HG03457 (cell line): ENCODE data around the gene FICD.
"Not testable (repeated sequence)": the region's sequence is repeated elsewhere in the genome, so short reads cannot be mapped to it uniquely, and the experiment has no call there.

Experiments used
- ATAC-seq: cut with Tn5 transposase; IDR thresholded peaks from one replicate; pipeline ENCODE4 v1.9.1; 2021; ENCODE audit warnings: moderate number of reproducible peaks; ENCODE audit not compliant: unreplicated experiment

The FICD gene

DNA sequence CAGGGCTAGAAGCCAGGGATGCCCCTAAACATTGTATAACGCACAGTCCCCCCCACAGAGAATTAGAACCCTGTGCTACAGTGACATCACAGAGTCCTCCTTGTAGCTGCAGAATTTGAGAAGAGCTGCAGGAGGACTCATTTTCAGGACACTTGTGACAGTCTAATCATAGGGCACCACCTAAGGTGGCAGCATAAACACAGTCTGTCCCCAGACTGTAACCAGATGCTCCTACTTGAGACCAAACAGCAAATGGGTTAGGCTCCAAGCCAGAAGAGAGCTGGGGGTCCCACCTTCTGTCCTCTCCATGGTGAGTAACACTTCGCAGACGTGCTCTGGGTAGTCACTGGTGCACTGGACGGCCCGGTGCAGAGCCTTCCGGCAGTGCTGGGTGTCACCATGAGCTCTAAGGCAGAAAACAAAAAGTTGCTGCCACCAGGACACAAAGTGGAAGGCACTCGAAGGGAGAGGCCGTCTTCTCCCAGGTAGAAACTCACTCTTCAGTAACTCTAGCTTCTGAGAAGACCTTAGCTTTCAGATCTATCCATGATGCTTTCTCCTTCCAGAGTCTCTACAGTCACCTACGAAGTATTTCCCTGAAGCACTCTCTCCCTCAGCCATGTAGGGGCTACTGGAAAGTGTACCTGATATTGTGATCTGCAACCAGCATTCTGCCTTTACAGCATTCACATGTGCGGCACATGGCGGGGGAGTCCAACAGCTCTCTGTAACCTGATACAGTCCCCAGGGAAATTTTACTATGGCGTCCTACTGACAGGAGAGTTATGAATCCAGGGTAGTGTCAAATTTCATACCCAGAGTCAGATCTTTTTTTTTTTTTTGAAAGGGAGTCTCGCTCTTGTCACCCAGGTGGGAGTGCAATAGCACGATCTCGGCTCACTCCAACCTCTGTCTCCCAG is 17.1 kb downstream of the FICD start:
- ATAC-seq = no peak

DNA sequence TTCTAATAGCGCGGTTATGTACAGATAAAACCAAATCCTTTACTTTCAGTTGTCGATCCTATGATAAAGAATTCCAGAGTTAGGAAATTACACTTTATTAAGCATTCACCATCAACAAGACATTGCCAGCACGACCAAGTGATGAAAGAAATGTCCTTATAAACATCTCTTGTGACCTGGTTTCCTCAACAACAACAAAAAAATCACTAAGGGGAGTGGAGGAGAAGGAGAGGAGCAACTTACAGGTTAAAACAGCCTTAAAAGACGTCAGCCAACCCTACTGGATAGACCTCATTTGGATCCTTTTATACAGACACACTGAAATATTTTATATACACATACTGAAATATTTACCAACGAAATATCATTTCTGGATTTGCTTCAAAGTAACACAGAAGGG is 23.1 kb downstream of the FICD start:
- no peak for ATAC-seq

DNA sequence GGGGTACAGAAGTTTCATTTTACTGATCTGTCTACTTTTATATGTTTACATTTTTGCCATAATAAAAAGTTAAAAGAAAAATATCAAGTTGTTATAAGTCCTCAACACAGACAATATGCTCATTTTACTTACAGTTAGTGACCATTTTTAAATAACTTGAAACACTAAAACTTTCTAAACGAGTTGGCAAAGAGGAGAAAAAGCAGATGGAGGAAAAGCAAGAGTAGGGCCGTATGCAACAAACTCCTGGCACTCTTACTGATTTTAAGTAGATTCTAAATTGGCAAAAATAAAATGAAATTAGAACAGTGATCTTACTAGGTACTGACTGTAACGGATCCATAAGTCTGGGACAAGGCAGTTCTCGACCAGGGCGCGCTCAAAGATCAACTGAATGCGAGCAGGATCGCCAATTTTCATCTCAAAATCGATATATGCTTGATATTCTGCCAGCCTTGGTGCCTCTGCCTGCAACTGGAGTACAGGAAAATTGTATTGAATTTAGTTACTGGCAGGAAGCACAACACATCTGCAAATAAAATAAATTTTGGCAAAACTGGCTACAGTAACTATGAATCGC is 23.6 kb downstream of the FICD start:
- ATAC-seq = no peak

DNA sequence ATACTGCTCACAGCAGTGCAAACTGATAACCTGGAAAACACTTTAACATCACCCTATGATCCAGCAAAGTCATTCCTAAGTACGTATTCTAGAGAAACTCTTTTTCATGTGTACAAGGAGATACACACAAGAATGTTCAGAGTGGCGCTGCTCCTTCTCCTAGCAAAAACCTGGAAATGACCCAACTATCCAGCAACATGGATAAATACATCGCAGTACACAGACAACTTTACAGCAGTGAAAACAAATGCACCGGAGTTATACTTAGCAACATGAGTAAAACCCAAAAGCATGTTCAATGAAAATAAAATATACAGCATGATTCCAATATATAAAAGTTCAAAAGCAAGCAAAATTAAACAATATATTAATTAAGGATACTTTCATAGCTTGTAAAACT is 27.2 kb downstream of the FICD start:
- ATAC-seq = no peak

DNA sequence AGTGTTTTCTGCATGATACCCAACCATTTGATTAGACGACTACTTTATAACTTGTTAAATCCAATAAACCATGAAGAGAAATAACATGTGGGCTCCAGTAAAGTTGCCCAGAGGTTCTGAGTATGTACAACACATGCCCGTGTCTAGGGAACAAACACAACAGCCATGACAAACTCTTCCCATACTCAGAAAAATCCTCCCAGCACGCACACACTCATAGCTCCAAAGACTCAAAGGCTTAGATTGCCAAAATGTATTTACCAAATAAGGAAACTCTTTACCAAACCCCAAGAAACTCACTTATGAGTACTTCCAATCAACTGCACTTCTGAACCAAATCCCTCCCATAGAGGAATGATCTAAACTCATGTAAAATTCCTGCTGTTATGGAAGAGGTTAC is 28.6 kb downstream of the FICD start:
- ATAC-seq = no peak

DNA sequence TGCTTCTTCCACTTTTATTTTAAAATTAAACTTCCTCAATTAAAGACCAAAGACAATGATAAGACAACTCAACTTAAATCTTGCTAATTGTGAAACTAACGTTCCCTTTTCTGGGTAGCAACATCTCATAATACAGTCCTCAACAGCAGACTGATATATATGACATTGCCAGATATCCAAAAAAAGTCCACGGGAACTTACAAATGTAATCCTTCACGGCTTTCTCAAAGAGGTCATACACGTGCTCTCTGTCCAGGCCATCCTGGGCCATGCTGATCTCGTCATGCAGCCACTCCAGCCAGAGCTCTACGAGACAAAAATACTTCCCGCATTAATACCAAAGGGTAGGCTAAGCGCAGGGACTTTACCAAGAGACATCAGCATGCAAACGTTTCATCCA is 32.6 kb downstream of the FICD start:
- no peak for ATAC-seq

DNA sequence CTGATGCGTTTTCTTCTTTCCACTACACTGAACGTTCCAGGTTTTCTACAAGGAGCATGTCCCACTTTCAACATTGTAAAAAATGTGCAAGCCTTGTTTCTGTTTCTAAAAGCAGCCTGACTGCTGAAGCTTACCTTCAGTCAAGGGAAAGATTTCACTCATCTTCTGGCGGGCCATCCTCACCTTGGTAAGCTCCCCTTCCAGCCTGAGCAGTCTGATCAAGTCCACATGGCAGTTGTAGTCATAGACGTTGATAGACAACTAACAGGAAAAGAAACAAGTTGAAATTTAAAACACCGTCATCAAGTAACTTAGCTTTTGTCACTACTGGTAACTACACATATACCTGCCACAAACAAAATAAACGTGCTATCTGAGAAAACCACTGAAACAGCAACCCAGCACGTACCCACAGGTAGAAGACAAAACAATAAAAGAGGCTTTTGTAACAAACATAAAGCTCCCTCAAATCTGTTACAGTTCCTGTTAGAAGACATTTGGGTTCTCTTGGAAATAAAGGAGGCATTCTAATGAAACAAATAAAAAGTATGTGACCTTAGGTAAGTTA is 34.0 kb downstream of the FICD start:
- ATAC-seq = no peak

DNA sequence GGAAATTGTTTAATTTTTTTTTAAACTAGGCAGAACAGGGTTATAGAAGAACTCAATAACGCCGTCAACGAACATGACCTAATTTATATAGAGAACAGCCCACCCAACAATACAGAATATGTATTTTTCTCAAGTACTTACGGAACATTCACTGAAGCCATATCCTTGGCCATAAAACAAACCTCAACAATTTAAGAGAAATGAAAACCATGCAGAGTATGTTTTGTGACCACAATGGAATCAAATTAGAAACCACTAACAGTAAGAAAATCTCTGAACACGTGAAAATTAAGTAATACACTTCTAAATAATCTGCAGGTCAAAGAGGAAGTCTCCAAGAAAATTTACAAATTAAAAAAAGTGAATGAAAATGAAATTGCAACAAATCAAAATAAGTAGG is 36.5 kb downstream of the FICD start:
- no peak for ATAC-seq

DNA sequence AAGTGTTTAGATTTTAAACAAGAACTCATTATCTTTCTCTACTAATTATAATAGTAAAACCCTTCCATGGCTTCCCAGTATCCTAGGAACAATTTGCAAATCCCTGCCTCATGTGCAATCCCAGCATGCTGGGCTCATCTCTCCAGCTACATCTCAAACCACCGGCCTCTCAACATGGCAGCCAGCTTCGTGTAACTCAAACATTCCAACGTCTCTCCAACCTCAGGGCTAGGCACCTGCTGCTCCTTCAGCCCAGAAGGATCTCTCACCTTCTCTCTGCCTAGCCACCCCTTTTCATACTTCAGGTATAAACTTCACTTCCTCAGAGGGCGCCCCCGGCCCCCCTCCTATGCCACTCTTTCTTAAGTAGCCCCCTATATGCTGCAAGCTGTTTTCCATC is 38.7 kb downstream of the FICD start:
- ATAC-seq = no peak

DNA sequence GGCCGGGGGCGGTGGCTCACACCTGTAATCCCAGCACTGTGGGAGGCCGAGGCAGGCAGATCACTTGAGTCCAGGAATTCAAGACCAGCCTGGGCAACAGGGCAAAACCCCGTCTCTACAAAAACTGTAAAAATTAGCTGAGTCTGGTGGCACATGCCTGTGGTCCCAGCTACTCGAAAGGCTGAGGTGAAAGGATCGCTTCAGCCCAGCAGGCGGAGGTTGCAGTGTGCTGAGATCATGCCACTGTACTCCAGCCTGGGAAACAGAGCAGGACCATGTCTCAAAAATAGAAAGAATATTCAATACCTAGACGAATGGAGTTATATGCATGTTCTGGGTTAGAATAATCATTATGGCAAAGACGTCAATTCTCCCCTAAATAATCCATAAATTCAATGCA is 40.3 kb downstream of the FICD start:
- not testable (repeated sequence) for ATAC-seq

DNA sequence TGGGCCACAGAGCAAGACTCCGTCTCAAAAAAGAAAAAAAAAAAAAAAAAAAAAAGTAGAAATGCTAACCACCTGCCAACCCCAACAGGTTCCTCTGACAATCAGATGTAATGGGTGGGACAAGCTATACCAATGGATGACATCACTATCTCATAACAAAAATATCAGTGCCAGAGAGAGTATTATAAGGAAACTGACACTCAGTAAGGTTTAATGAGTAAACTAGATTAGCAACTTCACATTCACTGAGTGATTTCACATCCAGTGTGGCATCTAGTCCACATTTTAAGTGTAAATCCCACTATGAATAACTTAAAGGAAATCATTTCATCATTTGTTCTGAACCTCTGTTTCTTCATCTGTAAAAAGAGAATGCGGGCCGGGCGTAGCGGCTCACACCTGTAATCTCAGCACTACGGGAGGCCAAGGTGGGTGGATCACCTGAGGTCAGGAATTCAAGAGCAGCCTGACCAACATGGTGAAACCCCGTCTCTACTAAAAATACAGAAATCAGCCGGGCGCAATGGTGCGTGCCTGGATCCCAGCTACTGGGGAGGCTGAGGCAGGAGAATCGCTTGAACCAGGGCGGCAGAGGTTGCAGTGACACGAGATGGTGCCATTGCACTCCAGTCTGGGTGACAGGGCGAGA is 44.1 kb downstream of the FICD start:
- ATAC-seq = no peak

DNA sequence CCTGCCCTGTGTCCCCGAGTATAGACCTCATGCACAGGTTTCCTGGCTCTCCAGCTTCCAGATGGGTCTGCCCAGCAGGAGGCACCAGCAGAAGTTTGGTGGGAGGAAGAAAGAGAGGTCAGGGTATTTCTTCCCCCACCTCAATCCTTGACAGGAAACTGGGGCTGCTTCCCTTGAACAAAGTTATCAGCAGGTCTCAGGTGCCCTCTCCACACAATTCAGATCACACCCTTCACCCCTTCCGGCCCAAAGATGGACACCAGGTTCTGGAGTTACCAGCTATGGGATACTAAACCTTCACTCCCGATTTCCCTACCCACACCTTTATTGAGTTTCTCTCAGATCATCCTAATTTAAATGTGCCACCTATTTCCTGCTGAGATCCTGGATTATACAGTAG is 44.7 kb downstream of the FICD start:
- ATAC-seq = no peak

DNA sequence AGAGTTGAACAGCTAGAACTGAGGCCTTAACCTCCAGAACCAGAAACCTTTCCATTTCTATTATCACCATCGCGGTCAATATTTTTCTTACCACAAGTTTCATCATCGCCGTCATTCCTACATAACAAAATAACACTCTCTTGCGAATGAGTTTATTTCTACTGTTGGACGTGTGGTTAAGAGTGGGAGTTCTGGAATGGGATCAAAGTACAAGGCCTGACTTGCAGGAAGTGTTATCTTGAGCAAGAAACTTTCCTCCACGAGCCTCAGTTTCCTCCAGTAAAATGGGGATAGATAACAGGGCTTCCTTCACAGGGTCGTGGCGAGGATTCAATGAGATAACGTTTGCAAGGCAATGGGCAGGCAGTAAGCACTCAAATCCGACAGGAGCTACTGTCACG is 45.2 kb downstream of the FICD start:
- ATAC-seq = no peak

DNA sequence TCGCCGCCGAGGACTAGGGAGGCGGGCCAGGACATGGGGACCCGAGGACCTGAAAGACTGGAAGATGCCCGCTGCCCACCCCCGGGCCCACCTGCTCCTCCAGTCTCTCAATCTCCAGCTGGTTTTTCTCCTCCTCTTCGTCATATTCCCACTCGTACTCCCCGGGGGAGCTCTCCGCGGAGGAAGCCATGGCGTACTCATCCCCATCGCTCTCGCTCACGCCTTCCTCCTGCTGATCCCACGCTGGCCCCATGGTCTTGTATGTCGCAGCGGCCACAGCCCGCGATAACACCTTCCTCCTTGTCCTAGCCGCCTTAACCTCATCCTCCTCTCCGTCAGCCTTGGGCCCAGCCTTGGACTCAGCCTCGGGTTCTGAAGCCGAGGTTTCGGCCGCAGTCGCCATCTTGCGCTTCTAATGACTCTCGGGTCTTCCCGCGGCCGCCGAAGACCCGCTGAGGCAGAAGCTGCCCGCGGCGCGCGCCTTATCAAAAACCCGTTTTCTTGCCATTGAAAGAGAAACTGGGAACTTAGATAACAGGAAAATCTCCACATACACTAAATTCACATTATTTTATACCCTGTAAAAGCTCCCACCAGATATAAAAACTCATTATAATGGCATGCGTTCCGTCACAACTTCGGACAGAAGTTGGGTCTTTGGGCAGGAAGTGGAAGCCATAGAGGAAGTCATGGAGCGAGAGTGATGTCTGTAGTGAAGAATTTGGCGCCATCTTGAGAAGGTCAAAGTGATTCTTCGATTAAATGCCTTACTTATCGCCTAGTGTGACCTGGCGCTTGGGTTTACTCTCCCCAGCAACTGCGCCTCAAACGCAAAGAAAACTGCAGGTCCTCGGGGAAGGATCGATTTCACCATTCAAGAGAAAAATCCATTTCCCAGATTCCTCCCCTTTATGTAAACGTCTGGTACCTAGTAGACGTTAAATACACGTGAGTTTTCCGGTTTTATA is 46.0 kb downstream of the FICD start, which contains the start of gene SART3:
TSS of gene SART3 (minus strand) at position 422 of the 968 bp plus-strand sequence. CDS start at position 403, 19 bp downstream.
- ATAC-seq = peak; percentile 26

DNA sequence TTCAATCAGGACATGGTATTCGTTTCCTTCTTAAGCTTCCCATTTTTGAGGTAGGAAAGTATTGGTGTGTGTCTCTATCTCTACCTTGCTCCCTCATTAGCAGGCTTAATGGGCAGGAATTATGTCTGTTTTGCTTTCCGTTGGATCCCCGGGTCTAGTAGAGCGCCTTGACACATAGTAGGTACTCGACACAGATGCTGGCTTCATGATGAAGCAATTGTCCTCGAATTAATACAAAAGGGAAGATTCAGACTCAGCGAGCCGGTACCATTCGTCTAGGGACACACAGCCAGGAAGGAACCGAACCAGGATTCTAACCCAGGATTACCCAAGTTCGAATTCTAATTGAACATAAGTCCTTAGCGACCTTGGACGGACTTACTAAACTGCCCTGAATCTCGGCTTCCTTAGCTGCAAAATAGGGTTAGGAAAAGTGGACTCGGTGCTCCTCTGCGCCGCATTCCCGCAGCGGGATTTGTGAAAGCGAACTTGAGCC is 46.8 kb downstream of the FICD start:
- ATAC-seq = no peak

DNA sequence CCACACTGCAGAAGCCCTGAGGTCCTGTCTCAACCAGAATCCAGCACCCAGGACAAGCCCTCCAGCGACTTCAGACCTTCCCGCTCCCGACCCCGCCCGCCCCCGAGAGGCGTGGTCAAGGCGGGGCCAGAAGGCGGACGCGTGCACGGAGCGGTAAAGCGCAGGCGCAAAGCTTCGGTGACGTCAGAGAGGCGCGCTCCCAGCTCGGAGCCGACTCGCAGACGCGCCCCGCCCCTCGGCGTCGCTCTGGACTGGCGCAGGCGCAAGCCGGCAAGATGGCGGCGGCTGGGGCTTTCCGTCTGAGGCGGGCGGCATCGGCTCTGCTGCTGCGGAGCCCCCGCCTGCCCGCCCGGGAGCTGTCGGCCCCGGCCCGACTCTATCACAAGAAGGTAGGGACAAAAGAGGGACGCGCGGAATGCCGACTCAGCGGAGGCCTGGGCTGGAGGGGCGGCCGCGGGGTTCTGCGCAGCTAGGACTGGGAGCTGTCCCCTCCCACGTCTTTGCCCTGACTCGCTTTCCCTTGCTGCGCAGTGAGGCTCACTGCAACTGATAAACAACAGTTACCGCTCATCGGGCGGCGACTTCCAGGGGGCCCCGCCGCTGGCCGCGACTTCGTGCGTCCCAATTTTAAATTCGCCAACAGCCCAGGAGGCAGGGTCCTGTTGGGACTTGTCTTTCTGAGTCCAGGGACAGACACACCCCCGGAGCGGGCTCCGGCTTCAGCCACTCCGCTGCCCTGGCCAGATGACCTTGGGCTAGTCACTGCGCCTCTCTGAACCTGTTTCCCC is 47.5 kb downstream of the FICD start, which contains the start of gene ISCU:
TSS of gene ISCU (plus strand) at position 249 of the 788 bp plus-strand sequence. CDS start at position 276, 27 bp downstream.
- peak; percentile 34 for ATAC-seq

DNA sequence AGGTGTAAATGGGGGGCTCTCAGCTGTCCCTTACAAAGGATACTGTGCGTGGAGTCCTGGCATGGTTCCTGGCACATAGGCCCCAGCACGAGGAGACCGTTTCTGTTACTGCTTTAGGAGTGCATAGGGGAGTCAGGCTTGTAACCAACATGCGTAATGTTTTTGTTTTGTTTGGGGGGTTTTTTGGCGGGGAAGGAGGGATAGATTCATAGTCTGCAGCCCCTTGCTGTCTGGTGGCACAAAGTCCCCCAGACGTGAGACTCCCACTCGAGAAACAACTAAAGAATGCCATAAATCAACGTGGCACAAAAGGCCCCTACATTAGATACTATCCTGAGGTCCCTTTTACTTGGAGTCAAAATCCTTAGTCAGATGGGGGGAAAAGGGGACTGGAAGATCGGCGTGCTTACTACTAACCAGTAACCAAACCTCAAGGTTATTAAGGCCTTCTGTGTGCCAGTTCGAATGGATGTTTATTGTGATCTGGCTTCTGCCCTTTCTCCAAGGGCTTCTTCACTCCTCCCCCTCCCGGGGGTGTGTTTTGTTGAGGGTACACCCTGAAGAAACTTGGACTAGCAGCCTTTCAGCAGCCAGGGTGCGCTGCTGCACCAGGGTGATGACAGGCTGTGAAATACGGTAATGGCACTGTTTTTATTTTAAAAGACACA is 48.2 kb downstream of the FICD start:
- peak; percentile 30 for ATAC-seq

DNA sequence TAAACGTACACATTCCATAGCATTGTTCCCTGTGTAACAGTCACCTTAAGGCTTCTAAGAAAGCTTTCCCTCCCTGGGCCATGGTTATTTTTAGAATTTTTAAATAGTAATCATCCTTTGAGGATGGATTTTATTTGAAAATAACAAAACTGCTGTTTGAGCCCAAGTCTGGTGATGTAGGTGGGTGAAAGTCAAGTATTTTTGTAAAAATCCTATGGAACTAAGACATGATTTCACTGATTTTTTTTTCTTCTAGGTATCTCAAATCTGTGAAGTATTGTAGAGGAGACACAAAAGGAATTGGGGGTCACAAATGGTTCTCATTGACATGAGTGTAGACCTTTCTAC is 48.7 kb downstream of the FICD start:
- ATAC-seq = no peak

DNA sequence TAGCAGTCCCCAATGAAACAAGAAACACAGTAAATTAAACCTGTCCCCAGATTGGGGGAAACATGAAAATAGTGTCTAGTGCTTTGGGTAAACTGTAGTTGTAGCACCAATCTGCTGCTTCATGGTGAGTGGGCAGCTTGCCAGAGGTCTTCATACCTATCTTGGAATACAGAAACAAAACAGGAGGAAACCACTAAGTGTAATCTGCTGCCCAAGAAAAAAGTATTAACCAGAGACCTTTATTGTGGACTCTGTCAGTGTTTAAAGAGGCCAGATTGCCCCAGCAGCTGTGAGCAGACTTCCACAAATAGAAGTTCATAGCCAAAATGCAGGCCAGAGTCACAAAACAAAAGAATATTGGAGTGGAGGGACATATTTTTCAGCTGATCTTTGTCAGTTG is 49.6 kb downstream of the FICD start:
- ATAC-seq = no peak
